GM21576 (cell line): Measurements from ENCODE around the gene SHE.

Experiments
- ATAC-seq: cut with Tn5 transposase; IDR thresholded peaks from one replicate; pipeline ENCODE4 v1.9.1; 2021; ENCODE audit warnings: mild to moderate bottlenecking, moderate library complexity; ENCODE audit not compliant: unreplicated experiment

SHE gene

GRCh38 chr1:154453161-154453560, 49.1 kb downstream of the SHE start:
- no peak for ATAC-seq

GRCh38 chr1:154448331-154448811, 53.8 kb downstream of the SHE start:
- ATAC-seq, result no peak

- ATAC-seq, result no peak
Observed at GRCh38 chr1:154446789-154447188, 55.4 kb downstream of the SHE start.

GRCh38 chr1:154446292-154446691, 55.9 kb downstream of the SHE start:
- ATAC-seq, result no peak

GRCh38 chr1:154445040-154445472, 57.2 kb downstream of the SHE start:
- ATAC-seq, result no peak

GRCh38 chr1:154443274-154444013, 58.8 kb downstream of the SHE start:
- no peak for ATAC-seq

GRCh38 chr1:154442006-154442740, 60.0 kb downstream of the SHE start:
- no peak for ATAC-seq

- ATAC-seq, result no peak
Observed at GRCh38 chr1:154441241-154441888, 60.8 kb downstream of the SHE start.

- no peak for ATAC-seq
Observed at GRCh38 chr1:154440036-154440804, 62.0 kb downstream of the SHE start.

GRCh38 chr1:154436433-154436832, 65.8 kb downstream of the SHE start:
- no peak for ATAC-seq

- no peak for ATAC-seq
Observed at GRCh38 chr1:154435599-154436200, 66.5 kb downstream of the SHE start.

- ATAC-seq, result no peak
Observed at GRCh38 chr1:154434346-154435085, 67.7 kb downstream of the SHE start.

GRCh38 chr1:154433161-154433764, 68.9 kb downstream of the SHE start:
- ATAC-seq, result no peak

GRCh38 chr1:154431586-154432373, 70.4 kb downstream of the SHE start:
- no peak for ATAC-seq

GRCh38 chr1:154430903-154431302, 71.3 kb downstream of the SHE start:
- no peak for ATAC-seq

- no peak for ATAC-seq
Observed at GRCh38 chr1:154429841-154430611, 72.2 kb downstream of the SHE start.
